Measurements from ENCODE around the gene ZNF326.

DNA sequence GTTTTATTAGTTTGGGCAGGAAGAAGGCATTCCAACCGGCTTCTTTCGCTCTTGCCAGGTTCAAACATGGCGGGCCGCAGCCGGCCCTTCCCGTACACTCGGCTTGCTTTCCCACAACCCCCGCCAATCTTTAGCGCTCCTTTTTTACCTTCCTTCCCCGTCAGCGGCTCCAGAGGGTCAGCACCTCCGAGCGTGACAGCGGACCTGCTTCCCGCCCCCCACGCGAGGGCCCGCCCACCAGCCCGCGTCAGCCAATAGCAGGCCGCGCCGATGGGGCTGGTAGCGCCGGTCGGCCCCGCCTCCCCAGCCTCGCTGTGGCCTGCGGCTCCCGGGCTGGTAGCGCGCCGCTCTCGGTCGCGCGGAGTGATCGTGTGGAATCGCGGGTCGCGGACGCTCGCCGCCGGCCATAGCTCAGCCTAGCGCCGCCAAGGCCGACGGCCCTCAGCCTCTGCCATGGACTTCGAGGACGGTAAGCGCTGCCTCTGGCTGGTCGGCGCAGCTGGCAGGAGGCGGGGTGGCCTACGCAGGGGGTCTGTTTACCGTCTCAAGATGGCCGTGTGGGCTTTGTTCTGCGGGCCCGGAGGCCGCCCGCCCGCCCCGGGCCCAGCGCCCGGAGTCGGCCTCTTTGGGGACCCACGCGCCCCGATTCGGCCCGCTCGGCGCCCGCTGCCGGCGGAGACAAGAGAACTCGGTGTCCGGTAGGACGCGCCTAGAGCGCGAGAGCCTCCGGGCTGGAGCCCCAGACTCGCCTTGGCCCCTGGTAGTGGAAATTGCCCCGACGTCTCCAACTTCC, at the start of gene ZNF326:
- peak; percentile 94 for TF ChIP-seq POLR2A (IDR thresholded peaks at IDR 0.05; ENCODE audit: low read depth, low read length)
- peak; percentile 87 for TF ChIP-seq TAF1 (IDR thresholded peaks at IDR 0.05; ENCODE audit: low read depth, low read length)
- TF ChIP-seq POLR2AphosphoS5 (IDR thresholded peaks at IDR 0.05; ENCODE audit: low read depth, low read length) = peak; percentile 94
- no peak for TF ChIP-seq PAX5 (IDR thresholded peaks at IDR 0.05; ENCODE audit: insufficient read depth, low read length, severe bottlenecking)
